T-helper 2 cell treated with Interferon-gamma antibody and Interleukin-4, amounts not matched to agents 5 μg/mL and 100 μg/mL, for 36 hours (primary cell): ENCODE results near the gene BRD1.

Experiments
- DNase-seq: peaks from one replicate; pipeline ENCODE4 v3.0.0; 2021; ENCODE audit warnings: low spot score
- H3K27ac Mint-ChIP-seq: one replicate; pipeline ENCODE4 v1.8.0; 2021; ENCODE audit warnings: mild to moderate bottlenecking, mixed read lengths
- H3K27me3 Mint-ChIP-seq: one replicate; pipeline ENCODE4 v1.8.0; 2021; ENCODE audit warnings: low read depth, mixed read lengths
- H3K36me3 Mint-ChIP-seq: one replicate; pipeline ENCODE4 v1.8.0; 2021; ENCODE audit warnings: low read depth, mixed read lengths
- H3K4me1 Mint-ChIP-seq: one replicate; pipeline ENCODE4 v1.8.0; 2021; ENCODE audit warnings: low read depth, mixed read lengths
- H3K4me3 Mint-ChIP-seq: one replicate; pipeline ENCODE4 v1.8.0; 2022; ENCODE audit warnings: mild to moderate bottlenecking, moderate library complexity, mixed read lengths
- H3K9me3 Mint-ChIP-seq: one replicate; pipeline ENCODE4 v1.8.0; 2021; ENCODE audit warnings: mixed read lengths

BRD1 gene

DNA sequence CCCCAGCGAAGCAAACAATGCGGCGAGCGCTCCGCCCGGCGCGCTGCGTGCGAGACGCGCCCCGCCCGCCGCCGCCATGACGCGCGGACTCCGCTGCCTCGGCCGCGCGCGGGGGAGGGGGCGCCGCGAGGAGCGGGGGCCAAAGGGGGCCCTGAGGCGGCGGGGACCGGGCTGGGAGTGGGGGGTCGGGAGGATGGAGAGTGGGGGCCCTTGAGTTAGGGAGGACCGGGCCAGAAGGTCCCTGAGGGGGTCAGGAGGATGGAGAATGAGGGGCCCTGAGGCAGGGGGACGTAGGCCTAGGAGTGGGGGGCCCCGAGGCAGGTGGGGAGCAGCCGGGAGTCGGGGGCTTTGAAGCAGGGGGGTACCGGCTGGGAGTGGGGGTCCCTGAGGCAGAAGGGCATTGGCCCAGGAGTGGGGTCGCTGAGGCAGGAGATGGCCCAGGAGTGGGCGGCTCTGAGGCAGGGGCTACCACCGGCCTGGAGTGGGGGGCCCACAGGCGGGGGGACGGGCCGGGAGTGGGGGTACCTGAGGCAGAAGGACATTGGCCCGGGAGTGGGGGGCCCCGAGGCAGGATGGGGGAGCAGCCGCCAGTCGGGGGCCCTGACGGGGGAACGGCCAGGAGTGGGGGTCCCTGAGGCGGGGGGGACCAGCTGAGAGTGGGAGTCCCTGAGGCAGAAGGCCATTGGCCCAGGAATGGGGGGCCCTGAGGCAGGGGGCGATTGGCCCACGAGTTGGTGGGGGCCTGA lies at the start of gene BRD1:
Gene BRD1 (minus strand): TSS at position 21 of the 746 bp plus-strand sequence. CDS start 3,556 bp downstream, outside the sequence.
- peak; percentile 61 for DNase-seq
- Mint-ChIP-seq H3K4me3 (peak within 1 kb of the TSS; percentile 93), H3K27me3 (no peaks in the 10 kb centered on the region), H3K27ac (peak within 1 kb of the TSS; percentile 93), H3K4me1 (peaks cover 38% of the 10 kb centered on the region), H3K36me3 (peaks cover 27% of the 10 kb centered on the region), H3K9me3 (peaks cover 4% of the 10 kb centered on the region)

DNA sequence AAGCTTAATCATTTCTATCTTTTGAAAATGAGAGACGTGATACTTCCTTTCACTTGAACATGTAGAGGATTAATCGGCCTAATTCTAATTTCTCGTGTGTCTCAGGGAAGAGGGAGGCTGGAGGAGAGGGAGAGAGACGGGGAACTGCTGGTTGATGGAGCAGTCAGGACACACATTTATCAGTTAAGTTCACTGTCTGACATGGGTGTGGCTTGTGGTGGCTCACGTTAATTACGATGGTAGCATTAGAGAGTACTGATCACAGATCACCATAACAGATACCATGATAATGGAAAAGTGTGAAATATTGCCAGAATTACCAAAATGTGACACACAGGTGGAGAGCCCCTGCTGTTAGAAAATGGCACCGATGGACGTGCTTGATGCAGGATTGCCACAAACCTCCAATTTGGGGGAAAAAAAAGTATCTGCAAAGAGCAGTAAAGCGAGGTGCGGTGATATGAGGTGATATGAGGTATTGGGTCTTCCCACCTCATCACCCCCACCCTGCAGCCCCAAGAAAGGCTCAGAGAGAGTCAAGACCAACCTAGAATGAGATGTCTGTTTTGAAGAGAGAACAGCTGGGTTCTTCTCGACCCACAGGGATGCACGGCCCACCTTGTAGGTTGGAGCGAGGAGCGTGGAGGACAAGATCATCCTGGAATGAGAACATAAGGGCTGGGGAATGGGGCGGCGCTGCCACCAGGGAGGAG lies 45.7 kb upstream of the BRD1 start:
- Mint-ChIP-seq H3K4me3 (no peak overlapping the region), H3K27ac (no peak overlapping the region), H3K9me3 (peaks cover 23% of the 10 kb centered on the region), H3K36me3 (peaks cover 65% of the 10 kb centered on the region), H3K27me3 (no peaks in the 10 kb centered on the region), H3K4me1 (peaks cover 49% of the 10 kb centered on the region)
- DNase-seq = no peak

GRCh38 chr22:49872347-49872746 lies 44.7 kb upstream of the BRD1 start:
- H3K4me3 Mint-ChIP-seq = no peak overlapping the region
- peaks cover 54% of the 10 kb centered on the region for H3K4me1 Mint-ChIP-seq
- no peak overlapping the region for H3K27ac Mint-ChIP-seq

DNA sequence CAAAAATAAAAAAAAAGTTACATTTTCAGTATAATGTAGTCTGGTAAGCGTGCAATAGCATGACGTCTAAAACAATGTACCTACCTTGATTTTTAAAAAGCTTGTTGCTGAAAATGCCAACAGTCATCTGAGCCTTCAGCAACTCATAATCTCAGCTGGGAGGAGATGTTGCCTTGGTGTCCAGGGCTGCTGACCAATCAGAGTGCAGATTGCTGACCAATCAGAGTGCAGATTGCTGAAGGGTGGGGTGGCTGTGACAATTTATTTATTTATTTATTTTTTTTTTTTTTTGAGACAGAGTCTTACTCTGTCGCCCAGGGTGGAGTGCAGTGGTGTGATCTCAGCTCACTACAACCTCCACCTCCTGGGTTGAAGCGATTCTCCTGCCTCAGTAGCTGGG lies 43.8 kb upstream of the BRD1 start:
- Mint-ChIP-seq H3K27ac (no peak overlapping the region), H3K36me3 (peaks cover 70% of the 10 kb centered on the region), H3K4me1 (peaks cover 62% of the 10 kb centered on the region), H3K9me3 (peaks cover 32% of the 10 kb centered on the region), H3K4me3 (no peak overlapping the region), H3K27me3 (no peaks in the 10 kb centered on the region)
- no peak for DNase-seq

More at GRCh38 chr22:49872347-49872746, 44.7 kb upstream of the BRD1 start:
- H3K36me3 Mint-ChIP-seq = peaks cover 67% of the 10 kb centered on the region
- peaks cover 23% of the 10 kb centered on the region for H3K9me3 Mint-ChIP-seq
- no peaks in the 10 kb centered on the region for H3K27me3 Mint-ChIP-seq
- no peak for DNase-seq

GRCh38 chr22:49869845-49870712 lies 42.4 kb upstream of the BRD1 start:
- Mint-ChIP-seq H3K27ac (peak overlapping the region; percentile 82), H3K4me3 (peak overlapping the region; percentile 63), H3K4me1 (peaks cover 71% of the 10 kb centered on the region), H3K27me3 (no peaks in the 10 kb centered on the region), H3K9me3 (peaks cover 43% of the 10 kb centered on the region), H3K36me3 (peaks cover 70% of the 10 kb centered on the region)
- peak; percentile 56 for DNase-seq

GRCh38 chr22:49869086-49869830 lies 41.6 kb upstream of the BRD1 start:
- peaks cover 71% of the 10 kb centered on the region for H3K4me1 Mint-ChIP-seq
- no peak for DNase-seq
- peaks cover 43% of the 10 kb centered on the region for H3K9me3 Mint-ChIP-seq
- no peaks in the 10 kb centered on the region for H3K27me3 Mint-ChIP-seq
- H3K36me3 Mint-ChIP-seq = peaks cover 67% of the 10 kb centered on the region
- H3K4me3 Mint-ChIP-seq = peak overlapping the region; percentile 63
- peak overlapping the region; percentile 82 for H3K27ac Mint-ChIP-seq

GRCh38 chr22:49867303-49868265 lies 39.9 kb upstream of the BRD1 start:
- Mint-ChIP-seq H3K36me3 (peaks cover 60% of the 10 kb centered on the region), H3K4me3 (peak overlapping the region; percentile 68), H3K9me3 (peaks cover 43% of the 10 kb centered on the region), H3K27ac (peak overlapping the region; percentile 88), H3K27me3 (no peaks in the 10 kb centered on the region), H3K4me1 (peaks cover 62% of the 10 kb centered on the region)
- peak; percentile 37 for DNase-seq

- H3K27me3 Mint-ChIP-seq = no peaks in the 10 kb centered on the region
- peak overlapping the region; percentile 88 for H3K27ac Mint-ChIP-seq
- DNase-seq = no peak
- H3K36me3 Mint-ChIP-seq = peaks cover 62% of the 10 kb centered on the region
- peaks cover 57% of the 10 kb centered on the region for H3K4me1 Mint-ChIP-seq
- peak overlapping the region; percentile 68 for H3K4me3 Mint-ChIP-seq
- H3K9me3 Mint-ChIP-seq = peaks cover 43% of the 10 kb centered on the region
Observed at GRCh38 chr22:49866646-49867045, 39.0 kb upstream of the BRD1 start.

DNA sequence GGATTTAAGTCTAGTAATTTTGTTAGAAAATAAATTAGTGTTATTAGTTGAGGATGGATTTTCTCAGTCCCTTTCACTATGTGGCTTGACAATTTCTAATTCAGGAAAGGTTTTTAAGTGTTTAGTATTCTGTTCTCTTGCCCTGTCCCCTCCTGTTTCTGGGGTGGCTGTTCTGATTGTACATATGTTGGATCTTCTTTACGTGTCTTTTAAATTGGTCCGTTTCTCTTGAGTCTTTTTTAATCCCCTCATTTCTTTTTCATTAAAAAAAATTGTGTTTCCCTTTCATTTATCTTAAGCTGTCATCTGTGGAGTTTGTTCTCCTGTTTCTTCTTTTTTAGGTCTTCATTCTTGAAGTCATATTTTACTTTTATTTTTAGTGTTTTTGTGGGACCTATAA lies 38.5 kb upstream of the BRD1 start:
- Mint-ChIP-seq H3K36me3 (peaks cover 63% of the 10 kb centered on the region), H3K27me3 (no peaks in the 10 kb centered on the region), H3K4me1 (peaks cover 58% of the 10 kb centered on the region), H3K9me3 (peaks cover 43% of the 10 kb centered on the region), H3K4me3 (no peak overlapping the region), H3K27ac (peak overlapping the region; percentile 63)
- DNase-seq = no peak

GRCh38 chr22:49865156-49865555 lies 37.5 kb upstream of the BRD1 start:
- Mint-ChIP-seq H3K27ac (no peak overlapping the region), H3K4me1 (peaks cover 52% of the 10 kb centered on the region), H3K36me3 (peaks cover 57% of the 10 kb centered on the region), H3K27me3 (no peaks in the 10 kb centered on the region), H3K4me3 (no peak overlapping the region), H3K9me3 (peaks cover 37% of the 10 kb centered on the region)
- no peak for DNase-seq

DNA sequence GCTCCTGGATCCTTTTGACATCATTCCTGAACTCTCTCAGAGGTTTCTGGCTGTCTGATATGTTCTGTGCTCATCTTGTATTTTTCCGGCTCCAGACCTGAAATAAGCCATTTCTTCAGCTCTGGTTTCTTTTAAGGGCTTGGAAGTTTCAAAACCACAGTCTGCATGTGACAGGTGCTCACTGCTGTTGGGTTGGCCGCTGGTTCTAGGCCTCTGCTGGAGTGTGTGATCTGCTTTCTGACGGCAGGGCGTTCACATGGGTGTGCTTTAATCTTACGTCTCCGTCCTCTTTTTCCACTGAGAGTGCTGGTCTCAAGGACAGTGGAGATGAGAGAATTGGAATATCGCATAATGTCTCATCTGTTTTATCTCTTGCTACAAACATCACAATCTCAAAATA lies 36.3 kb upstream of the BRD1 start:
- H3K4me3 Mint-ChIP-seq = no peak overlapping the region
- peaks cover 25% of the 10 kb centered on the region for H3K9me3 Mint-ChIP-seq
- H3K27ac Mint-ChIP-seq = peak overlapping the region; percentile 4
- H3K4me1 Mint-ChIP-seq = peaks cover 44% of the 10 kb centered on the region
- H3K27me3 Mint-ChIP-seq = no peaks in the 10 kb centered on the region
- DNase-seq = no peak
- peaks cover 50% of the 10 kb centered on the region for H3K36me3 Mint-ChIP-seq

- DNase-seq = no peak
- peaks cover 19% of the 10 kb centered on the region for H3K9me3 Mint-ChIP-seq
- H3K27ac Mint-ChIP-seq = no peak overlapping the region
- H3K4me3 Mint-ChIP-seq = no peak overlapping the region
- no peaks in the 10 kb centered on the region for H3K27me3 Mint-ChIP-seq
- H3K4me1 Mint-ChIP-seq = peaks cover 34% of the 10 kb centered on the region
- H3K36me3 Mint-ChIP-seq = peaks cover 44% of the 10 kb centered on the region
Observed at GRCh38 chr22:49862496-49862776, 34.8 kb upstream of the BRD1 start.
